HCT116 (cell line): ENCODE data around the gene STUM. TPM values are rescaled to one million over a fixed set of nuclear protein-coding genes. Genes with fewer than 3 reads are reported as not detected.

Experiments used
- ATAC-seq: fragments of 200-7000 bp; cut with Tn5 transposase; 2 replicates; pipeline ENCODE4 v1.9.1; 2020; ENCODE audit warnings: mild to moderate bottlenecking, moderate library complexity
- BruUV-seq: library from RNA; stranded (reverse); fragments of 400-500 nt; replicated peaks from 2 replicates; lab custom pipeline; 2021; lab: Mats Ljungman, UMichigan
- CTCF ChIA-PET: fragments of 300-600 bp; sonication (Branson Sonifier 250); formaldehyde crosslinking; loops from one replicate; lab custom pipeline; 2021; ENCODE audit warnings: antibody characterized with exemption; lab: Charles Lee
- POLR2A ChIA-PET: fragments of 300-600, 350-600 bp; sonication (Branson Sonifier 250); formaldehyde crosslinking; loops from one replicate; lab custom pipeline; 2021; ENCODE audit warnings: antibody characterized with exemption; lab: Charles Lee
- RAD21 ChIA-PET, 2 experiments: fragments of 300-600 bp; sonication (Branson Sonifier 250); formaldehyde crosslinking; loops; one replicate each; lab custom pipeline; 2023; ENCODE audit warnings: low total read pairs in 2 of 2; ENCODE audit not compliant: uncharacterized antibody in 2 of 2, unreplicated experiment in 2 of 2, low non-redundant PET in 1 of 2; lab: Charles Lee
- DNase-seq: peaks from one replicate; pipeline ENCODE4 v3.0.0-alpha.2; 2010; ENCODE audit warnings: low read depth, low spot score
- H2AFZ ChIP-seq: fragments of 200-600 bp; shearing (Covaris generic), sonication (generic); 2 replicates; pipeline ENCODE4 v1.6.1; 2017; ENCODE audit warnings: low read depth, mixed run types, mixed read lengths, antibody characterized with exemption, low read length; ENCODE audit not compliant: poor library complexity, severe bottlenecking
- H3K27ac ChIP-seq: 2 replicates; pipeline ENCODE4 v1.5.1; 2012; ENCODE audit warnings: low read depth, low read length
- H3K27me3 ChIP-seq: fragments of 200-600 bp; sonication (generic); 2 replicates; pipeline ENCODE4 v1.6.1; 2016; ENCODE audit warnings: mixed run types, low read length, mixed read lengths; ENCODE audit not compliant: insufficient read depth
- H3K36me3 ChIP-seq, 2 experiments: fragments of 200-500 bp in 1 of 2; fragments of 200-600 bp in 1 of 2; sonication (Bioruptor generic) in 1 of 2; sonication (generic) in 1 of 2; 2 replicates each; pipeline versions ENCODE4 v1.5.1 to v1.6.1; 2014 to 2016; ENCODE audit warnings: low read length in 2 of 2, inconsistent platforms in 1 of 2, mixed read lengths in 1 of 2, mixed run types in 1 of 2; ENCODE audit not compliant: insufficient read depth in 2 of 2, control insufficient read depth in 1 of 2
- H3K4me1 ChIP-seq, 2 experiments: fragments of 200-600 bp in 1 of 2; sonication (generic) in 1 of 2; 2 replicates each; pipeline versions ENCODE4 v1.5.1 to v1.6.1; 2012 to 2017; ENCODE audit warnings: low read length in 2 of 2, inconsistent platforms in 1 of 2, mild to moderate bottlenecking in 1 of 2, mixed read lengths in 1 of 2, mixed run types in 1 of 2, moderate library complexity in 1 of 2; ENCODE audit not compliant: insufficient read depth in 2 of 2, control insufficient read depth in 1 of 2
- H3K4me2 ChIP-seq: fragments of 200-600 bp; sonication (generic); 2 replicates; pipeline ENCODE4 v1.6.1; 2017; ENCODE audit warnings: mixed run types, low read length, mixed read lengths
- H3K4me3 ChIP-seq, 2 experiments: fragments of 200-600 bp in 1 of 2; sonication (generic) in 1 of 2; replicated peaks in 1 of 2; 2 replicates each; pipeline ENCODE4 v1.5.1; 2011 to 2016; ENCODE audit warnings: low read length in 2 of 2, control low read depth in 1 of 2, low read depth in 1 of 2, mild to moderate bottlenecking in 1 of 2, mixed read lengths in 1 of 2, mixed run types in 1 of 2
- H3K79me2 ChIP-seq: fragments of 200-600 bp; sonication (generic); 2 replicates; pipeline ENCODE4 v1.6.1; 2017; ENCODE audit warnings: mild to moderate bottlenecking, mixed run types, low read length, moderate library complexity, mixed read lengths; ENCODE audit not compliant: insufficient read depth
- H3K9ac ChIP-seq: fragments of 200-600 bp; sonication (generic); 2 replicates; pipeline ENCODE4 v1.6.1; 2016; ENCODE audit warnings: low read length, mixed read lengths
- H3K9me2 ChIP-seq: fragments of 200-600 bp; sonication (generic), shearing (Covaris generic); 2 replicates; pipeline ENCODE4 v1.6.1; 2017; ENCODE audit warnings: mixed run types, mild to moderate bottlenecking, moderate library complexity; ENCODE audit not compliant: insufficient read depth
- H3K9me3 ChIP-seq, 2 experiments: fragments of 200-500 bp in 1 of 2; fragments of 200-600 bp in 1 of 2; sonication (Bioruptor generic) in 1 of 2; sonication (generic) in 1 of 2; 2 replicates each; pipeline ENCODE4 v1.6.1; 2014 to 2017; ENCODE audit warnings: low read length in 2 of 2, mixed read lengths in 2 of 2, inconsistent platforms in 1 of 2, low read depth in 1 of 2, mild to moderate bottlenecking in 1 of 2, mixed run types in 1 of 2, moderate library complexity in 1 of 2; ENCODE audit not compliant: control insufficient read depth in 1 of 2, insufficient read depth in 1 of 2
- H4K20me1 ChIP-seq: fragments of 200-600 bp; sonication (generic), shearing (Covaris generic); 2 replicates; pipeline ENCODE4 v1.6.1; 2017; ENCODE audit warnings: mixed run types, mild to moderate bottlenecking, moderate library complexity; ENCODE audit not compliant: insufficient read depth
- CTCF ChIP-seq, 3 experiments: fragments of 200-600 bp in 1 of 3; sonication (generic) in 1 of 3; IDR thresholded peaks in 2 of 3; conservative IDR thresholded peaks in 1 of 3; 2 replicates each; pipeline ENCODE4 v1.5.1; 2012 to 2017; ENCODE audit warnings: low read depth in 2 of 3, low read length in 2 of 3, antibody characterized with exemption in 1 of 3, borderline replicate concordance in 1 of 3, control low read depth in 1 of 3, mild to moderate bottlenecking in 1 of 3, mixed read lengths in 1 of 3, mixed run types in 1 of 3, moderate library complexity in 1 of 3; ENCODE audit not compliant: insufficient read depth in 1 of 3
- EZH2 ChIP-seq: fragments of 200-600 bp; sonication (generic); IDR thresholded peaks from 2 replicates; pipeline ENCODE4 v1.6.1; 2017; ENCODE audit warnings: antibody characterized with exemption, mixed run types
- FOSL1 ChIP-seq: IDR thresholded peaks from 2 replicates; pipeline ENCODE4 v1.6.1; 2012; ENCODE audit warnings: low read depth
- JUND ChIP-seq: IDR thresholded peaks from 2 replicates; pipeline ENCODE4 v1.6.1; 2012
- POLR2A ChIP-seq: IDR thresholded peaks from 2 replicates; pipeline ENCODE4 v1.7.0; 2011; ENCODE audit warnings: borderline replicate concordance; ENCODE audit not compliant: insufficient read depth, insufficient read length; ENCODE audit errors: extremely low read depth
- POLR2AphosphoS5 ChIP-seq: IDR thresholded peaks from 2 replicates; pipeline ENCODE4 v1.6.1; 2011; ENCODE audit warnings: mild to moderate bottlenecking, low read depth, low read length, moderate library complexity
- SP1 ChIP-seq: IDR thresholded peaks from 2 replicates; pipeline ENCODE4 v1.6.1; 2012; ENCODE audit warnings: low read depth
- ZBTB33 ChIP-seq: IDR thresholded peaks from 2 replicates; pipeline ENCODE4 v1.6.1; 2011; ENCODE audit warnings: mild to moderate bottlenecking, low read length, moderate library complexity; ENCODE audit not compliant: insufficient replicate concordance; ENCODE audit errors: extremely low read depth
- ZNF274 ChIP-seq: fragments of 200-500 bp; sonication (Bioruptor generic); IDR thresholded peaks from 2 replicates; pipeline ENCODE4 v1.6.1; 2014; ENCODE audit warnings: mild to moderate bottlenecking, low read depth, low read length, inconsistent platforms
- intact Hi-C: fragments of 100-400 bp; cut with micrococcal nuclease; formaldehyde crosslinking; loops from 2 replicates; pipeline ENCODE4 v1.10.0; 2022
- total RNA-seq: library from RNA; stranded (reverse); gene quantifications from one replicate; pipeline ENCODE4 v1.2.1, GENCODE V29; 2021; ENCODE audit not compliant: unreplicated experiment
- TF ChIP-seq, protein P1 (sequence below): IDR thresholded peaks from 2 replicates; pipeline ENCODE4 v1.6.1; 2012; ENCODE audit warnings: low read depth

Gene STUM
- total RNA-seq, 1 experiment from 2014 or later: not detected

DNA sequence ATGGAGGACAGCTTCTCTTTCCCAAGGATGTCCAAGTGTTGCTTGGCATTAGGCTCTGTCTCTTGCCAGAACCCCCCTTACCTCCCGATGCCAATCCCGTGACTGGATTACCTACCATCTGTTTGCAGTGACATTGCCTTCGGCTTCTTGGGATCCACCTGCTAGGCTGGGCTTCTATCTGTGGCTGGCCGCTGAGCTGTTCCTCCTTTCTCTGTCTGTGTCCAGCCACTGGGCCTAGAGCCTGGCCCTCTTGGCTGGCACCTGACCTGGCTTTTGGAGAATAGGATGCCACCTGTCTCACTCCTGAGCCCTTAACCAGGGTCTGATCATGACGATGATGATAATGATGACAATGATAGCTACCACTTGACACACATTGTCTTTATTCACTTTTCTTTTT, 41.6 kb upstream of the STUM start:
- no peak for ATAC-seq
- Histone ChIP-seq H3K79me2 (no peaks in the 10 kb centered on the region), H3K4me3 (no peak overlapping the region), H3K36me3 (no peaks in the 10 kb centered on the region), H3K9me3 (no peaks in the 10 kb centered on the region), H3K27ac (no peak overlapping the region), H2AFZ (no peak overlapping the region), H3K27me3 (peaks cover 31% of the 10 kb centered on the region), H3K4me2 (no peak overlapping the region), H4K20me1 (no peaks in the 10 kb centered on the region), H3K9me2 (no peaks in the 10 kb centered on the region), H3K9ac (no peak overlapping the region), H3K4me1 (peaks cover 0 to 2% of the 10 kb centered on the region in 2 experiments; a peak in 2 of 4 replicates)
- CTCF ChIA-PET: no interaction called here
- intact Hi-C loops: no loop called here
- DNase-seq: no peak
- no TSS peak for BruUV-seq
- RAD21 ChIA-PET: no interaction called here
- POLR2A ChIA-PET: no interaction called here
- TF ChIP-seq, protein P1, sequence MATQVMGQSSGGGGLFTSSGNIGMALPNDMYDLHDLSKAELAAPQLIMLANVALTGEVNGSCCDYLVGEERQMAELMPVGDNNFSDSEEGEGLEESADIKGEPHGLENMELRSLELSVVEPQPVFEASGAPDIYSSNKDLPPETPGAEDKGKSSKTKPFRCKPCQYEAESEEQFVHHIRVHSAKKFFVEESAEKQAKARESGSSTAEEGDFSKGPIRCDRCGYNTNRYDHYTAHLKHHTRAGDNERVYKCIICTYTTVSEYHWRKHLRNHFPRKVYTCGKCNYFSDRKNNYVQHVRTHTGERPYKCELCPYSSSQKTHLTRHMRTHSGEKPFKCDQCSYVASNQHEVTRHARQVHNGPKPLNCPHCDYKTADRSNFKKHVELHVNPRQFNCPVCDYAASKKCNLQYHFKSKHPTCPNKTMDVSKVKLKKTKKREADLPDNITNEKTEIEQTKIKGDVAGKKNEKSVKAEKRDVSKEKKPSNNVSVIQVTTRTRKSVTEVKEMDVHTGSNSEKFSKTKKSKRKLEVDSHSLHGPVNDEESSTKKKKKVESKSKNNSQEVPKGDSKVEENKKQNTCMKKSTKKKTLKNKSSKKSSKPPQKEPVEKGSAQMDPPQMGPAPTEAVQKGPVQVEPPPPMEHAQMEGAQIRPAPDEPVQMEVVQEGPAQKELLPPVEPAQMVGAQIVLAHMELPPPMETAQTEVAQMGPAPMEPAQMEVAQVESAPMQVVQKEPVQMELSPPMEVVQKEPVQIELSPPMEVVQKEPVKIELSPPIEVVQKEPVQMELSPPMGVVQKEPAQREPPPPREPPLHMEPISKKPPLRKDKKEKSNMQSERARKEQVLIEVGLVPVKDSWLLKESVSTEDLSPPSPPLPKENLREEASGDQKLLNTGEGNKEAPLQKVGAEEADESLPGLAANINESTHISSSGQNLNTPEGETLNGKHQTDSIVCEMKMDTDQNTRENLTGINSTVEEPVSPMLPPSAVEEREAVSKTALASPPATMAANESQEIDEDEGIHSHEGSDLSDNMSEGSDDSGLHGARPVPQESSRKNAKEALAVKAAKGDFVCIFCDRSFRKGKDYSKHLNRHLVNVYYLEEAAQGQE: no peak
- TF ChIP-seq POLR2A (no peak), CTCF (IDR thresholded peaks at IDR 0.05 in 2 of 3, conservative IDR thresholded peaks at IDR 0.05 in 1 of 3; ENCODE audit: borderline replicate concordance in 1 of 3, insufficient read depth in 1 of 3, low read depth in 2 of 3, low read length in 2 of 3) (no peak), ZNF274 (no peak), ZBTB33 (no peak), FOSL1 (no peak), POLR2AphosphoS5 (no peak), EZH2 (no peak), SP1 (no peak), JUND (no peak)
